NCI-H510A (cell line): ENCODE results near the gene TRAF3IP1.
"Not testable (repeated sequence)": the region's sequence is repeated elsewhere in the genome, so short reads cannot be mapped to it uniquely, and the experiment has no call there.

Experiments used
- DNase-seq: peaks from one replicate; lab custom pipeline; 2025; lab: John Stamatoyannopoulos, UW

The TRAF3IP1 gene

GRCh38 chr2:238313289-238313990 is 6.9 kb upstream of the TRAF3IP1 start:
- DNase-seq: no peak

- DNase-seq: no peak
These were observed 6.3 kb upstream of the TRAF3IP1 start for GRCh38 chr2:238313991-238314350.

- DNase-seq: no peak
These were observed 5.7 kb upstream of the TRAF3IP1 start for GRCh38 chr2:238314576-238314975.

GRCh38 chr2:238315031-238315595 is 5.2 kb upstream of the TRAF3IP1 start:
- no peak for DNase-seq

- no peak for DNase-seq
These were observed 447 bp downstream of the TRAF3IP1 start for GRCh38 chr2:238320648-238321281.

- DNase-seq: no peak
These were observed 1.1 kb downstream of the TRAF3IP1 start for GRCh38 chr2:238321467-238321866.

- DNase-seq: no peak
These were observed 1.7 kb downstream of the TRAF3IP1 start for GRCh38 chr2:238322001-238322411.

GRCh38 chr2:238324248-238324647 is 3.9 kb downstream of the TRAF3IP1 start:
- DNase-seq: not testable (repeated sequence)

- DNase-seq: no peak
These were observed 5.4 kb downstream of the TRAF3IP1 start for GRCh38 chr2:238325694-238326093.

GRCh38 chr2:238326801-238327365 is 6.6 kb downstream of the TRAF3IP1 start:
- DNase-seq: no peak

- no peak for DNase-seq
These were observed 7.4 kb downstream of the TRAF3IP1 start for GRCh38 chr2:238327751-238328150.

- DNase-seq: no peak
These were observed 10.1 kb downstream of the TRAF3IP1 start for GRCh38 chr2:238330391-238330790.

- DNase-seq: no peak
These were observed 11.6 kb downstream of the TRAF3IP1 start for GRCh38 chr2:238331916-238332315.

GRCh38 chr2:238334885-238335284 is 14.6 kb downstream of the TRAF3IP1 start:
- no peak for DNase-seq

- not testable (repeated sequence) for DNase-seq
These were observed 15.3 kb downstream of the TRAF3IP1 start for GRCh38 chr2:238335591-238335990.

- no peak for DNase-seq
These were observed 15.8 kb downstream of the TRAF3IP1 start for GRCh38 chr2:238336151-238336550.

GRCh38 chr2:238336793-238337444 is 16.6 kb downstream of the TRAF3IP1 start:
- DNase-seq: no peak

GRCh38 chr2:238337846-238338245 is 17.5 kb downstream of the TRAF3IP1 start:
- DNase-seq: no peak

- no peak for DNase-seq
These were observed 18.5 kb downstream of the TRAF3IP1 start for GRCh38 chr2:238338710-238339394.

GRCh38 chr2:238339395-238339780 is 19.1 kb downstream of the TRAF3IP1 start:
- no peak for DNase-seq

- no peak for DNase-seq
These were observed 19.5 kb downstream of the TRAF3IP1 start for GRCh38 chr2:238339814-238340213.

GRCh38 chr2:238341536-238341935 is 21.2 kb downstream of the TRAF3IP1 start:
- no peak for DNase-seq
